GM18951 (cell line): ENCODE data around the gene TTC29.
"Not testable (repeated sequence)": the region's sequence is repeated elsewhere in the genome, so short reads cannot be mapped to it uniquely, and the experiment has no call there.

ENCODE experiments used
- POLR2A ChIP-seq: IDR thresholded peaks from 4 replicates; pipeline ENCODE4 v1.6.1; 2011; ENCODE audit warnings: mild to moderate bottlenecking; ENCODE audit not compliant: insufficient read length, insufficient read depth; ENCODE audit errors: extremely low read depth
- in situ Hi-C: fragments of 300-500 bp; cut with MboI; formaldehyde crosslinking; loops from one replicate; pipeline ENCODE4 v1.12.0; 2022; ENCODE audit warnings: low sequenced_read_pairs, mixed read lengths, inconsistent platforms; ENCODE audit not compliant: unreplicated experiment

The TTC29 gene

DNA sequence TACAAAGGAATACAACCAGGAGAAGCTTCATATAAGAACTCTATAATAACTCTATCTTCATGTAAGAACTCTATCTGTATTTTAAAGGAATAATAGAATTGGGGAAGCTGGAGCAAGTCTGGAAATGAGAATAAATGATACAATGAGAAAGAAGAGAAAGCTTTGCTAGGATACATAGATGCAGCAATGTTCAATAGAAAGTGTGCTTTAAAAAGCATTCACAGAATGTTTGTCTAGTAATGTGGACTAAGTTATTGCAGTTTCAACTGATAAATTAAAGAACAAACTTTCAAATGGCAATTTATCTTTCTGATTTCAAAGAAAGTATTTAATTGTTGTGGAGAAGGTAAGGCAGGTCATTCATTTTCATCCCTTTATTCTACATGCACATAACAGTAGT is 104.9 kb downstream of the TTC29 start:
- in situ Hi-C loops = no loop called here
- no peak for TF ChIP-seq POLR2A

DNA sequence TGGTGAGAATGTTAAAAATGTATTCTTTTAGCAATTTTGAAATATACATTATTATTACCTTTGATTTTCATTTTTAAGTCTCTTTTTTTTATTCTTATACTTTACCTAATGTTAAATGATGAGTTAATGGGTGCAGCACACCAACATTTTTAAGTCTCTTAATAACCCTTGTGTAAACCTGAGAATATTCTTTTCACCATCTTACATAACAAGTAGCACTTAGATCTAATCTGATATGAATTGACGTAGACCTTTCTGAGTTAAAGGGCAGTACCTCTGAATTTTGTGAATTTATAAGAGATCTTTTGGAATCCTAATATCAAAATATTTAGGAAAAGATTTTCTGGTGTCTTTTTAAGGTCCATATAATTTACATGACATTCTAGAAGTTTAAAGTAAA is 110.6 kb downstream of the TTC29 start:
- in situ Hi-C loops = no loop called here
- TF ChIP-seq POLR2A = no peak

DNA sequence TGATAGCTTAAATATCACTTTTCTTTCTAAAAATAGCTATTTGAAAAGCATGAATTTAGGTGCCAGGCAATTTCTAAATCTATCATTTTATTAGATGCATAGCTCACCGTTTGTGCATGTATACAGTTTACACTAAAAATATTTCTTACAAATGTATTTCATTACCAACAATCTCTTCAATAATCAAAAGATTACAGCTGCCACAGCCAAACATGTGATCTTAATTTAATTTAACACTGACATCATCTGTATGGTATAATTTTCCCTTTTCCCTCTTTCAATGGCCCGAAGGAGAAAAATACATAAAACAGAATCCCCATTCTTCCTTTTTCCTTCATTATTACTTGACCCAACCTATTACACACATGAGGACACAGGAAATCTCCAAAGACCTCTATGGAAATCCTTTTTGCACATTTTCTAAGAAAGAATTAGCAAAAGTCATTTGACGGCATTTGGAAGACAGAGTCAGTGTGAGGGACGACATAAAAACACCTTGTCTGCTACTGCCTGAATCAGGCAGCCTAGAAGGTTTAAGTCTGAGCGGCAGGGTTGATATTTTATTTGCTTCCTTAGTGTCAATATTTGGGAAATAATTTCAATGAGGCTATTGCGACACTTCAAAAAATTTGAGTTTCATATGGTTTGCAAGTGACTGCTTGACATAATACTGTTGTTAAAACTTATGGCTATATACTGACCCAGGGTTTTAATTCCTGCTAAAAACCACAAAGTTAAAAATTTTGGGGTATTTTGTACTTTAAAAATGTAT is 111.2 kb downstream of the TTC29 start:
- TF ChIP-seq POLR2A = no peak
- in situ Hi-C loops = no loop called here

DNA sequence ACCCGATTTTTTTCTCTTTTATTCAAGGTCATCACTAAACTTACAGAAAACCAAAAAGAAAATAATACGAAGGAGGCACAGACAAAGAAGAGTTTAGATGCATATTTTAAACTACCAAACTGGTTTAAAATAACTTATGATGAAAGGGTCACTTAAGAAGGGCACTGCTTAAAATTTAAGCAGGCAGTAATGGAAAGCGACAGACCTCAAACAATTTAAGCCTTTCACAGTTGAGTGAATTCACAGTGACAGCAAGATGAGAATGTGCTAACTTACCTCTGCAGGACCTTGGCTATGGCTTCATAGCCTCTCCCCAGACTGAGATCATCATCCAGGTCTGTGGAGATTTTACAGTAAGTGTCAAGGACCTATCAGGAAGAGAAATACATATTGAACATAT is 112.1 kb downstream of the TTC29 start:
- in situ Hi-C loops = no loop called here
- TF ChIP-seq POLR2A = no peak

DNA sequence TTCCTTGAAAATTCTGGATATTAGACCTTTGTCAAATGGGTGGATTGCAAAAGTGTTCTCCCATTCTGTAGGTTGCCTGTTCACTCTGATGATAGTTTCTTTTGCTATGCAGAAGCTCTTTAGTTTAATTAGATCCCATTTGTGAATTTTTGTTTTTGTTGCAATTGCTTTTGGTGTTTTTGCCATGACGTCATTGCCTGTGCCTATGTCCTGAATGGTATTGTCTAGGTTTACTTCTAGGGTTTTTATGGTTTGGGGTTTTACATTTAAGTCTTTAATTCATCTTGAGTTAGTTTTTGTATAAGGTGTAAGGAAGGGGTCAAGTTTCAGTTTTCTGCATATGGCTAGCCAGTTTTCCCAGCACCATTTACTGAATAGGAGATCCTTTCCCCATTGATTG is 122.7 kb downstream of the TTC29 start:
- in situ Hi-C loops = not testable (repeated sequence)

DNA sequence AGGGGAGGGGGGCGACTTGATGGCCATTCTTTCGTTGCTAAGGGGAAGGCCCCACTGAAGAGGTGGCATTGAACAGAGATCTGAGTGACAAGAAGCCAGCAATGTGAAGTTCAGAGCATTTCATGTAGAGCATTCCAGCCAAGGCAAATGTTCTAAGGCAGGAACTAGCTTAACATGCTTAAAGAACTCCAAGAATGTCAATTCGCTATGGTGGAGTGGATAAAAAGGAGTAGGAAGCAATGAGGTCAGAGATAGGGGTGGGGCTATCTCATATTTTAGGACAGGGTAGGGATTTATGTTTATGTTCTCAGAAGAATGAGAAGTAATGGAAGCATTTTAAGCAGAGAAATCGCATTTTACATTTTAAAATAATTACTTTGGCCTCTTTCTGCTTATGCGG is 130.9 kb downstream of the TTC29 start:
- in situ Hi-C loops = no loop called here
- TF ChIP-seq POLR2A = no peak

DNA sequence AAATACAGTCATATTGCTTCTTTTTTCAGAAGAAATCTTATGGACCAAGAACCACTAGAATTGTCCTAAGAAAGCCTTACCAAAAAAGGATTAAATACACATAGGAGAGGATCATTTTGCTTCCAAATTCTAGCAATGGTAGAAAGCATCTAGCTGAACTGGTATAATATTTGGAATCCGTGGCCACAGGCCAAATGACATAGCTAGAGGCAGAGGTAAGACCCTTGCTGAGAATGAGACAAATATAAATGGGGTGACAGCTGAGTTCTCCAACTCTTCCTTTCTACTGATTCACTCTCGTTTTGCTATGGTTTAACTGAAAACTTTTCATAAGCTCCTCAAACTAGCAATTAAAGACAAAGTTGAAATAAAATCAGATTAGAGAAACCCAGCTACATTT is 150.0 kb downstream of the TTC29 start:
- in situ Hi-C loops = no loop called here
- no peak for TF ChIP-seq POLR2A

DNA sequence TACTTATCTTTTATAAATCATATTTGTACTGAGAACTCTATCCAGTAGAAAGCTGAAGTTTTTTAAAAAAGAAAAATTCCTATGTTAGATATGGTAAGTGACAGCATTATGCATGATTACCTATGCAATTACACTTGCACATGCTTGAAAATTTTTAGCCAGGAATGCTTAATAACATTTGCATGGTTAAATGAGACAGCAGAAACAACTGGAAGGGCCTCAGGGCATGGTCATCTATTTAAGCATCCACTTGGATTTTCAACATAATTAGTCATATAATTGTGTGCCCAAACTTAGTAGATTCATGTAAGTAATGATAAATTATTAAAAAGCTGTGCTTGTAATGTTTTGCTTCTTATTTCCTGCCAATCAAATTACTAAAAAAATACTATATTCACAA is 151.9 kb downstream of the TTC29 start:
- in situ Hi-C loops = no loop called here
- no peak for TF ChIP-seq POLR2A

DNA sequence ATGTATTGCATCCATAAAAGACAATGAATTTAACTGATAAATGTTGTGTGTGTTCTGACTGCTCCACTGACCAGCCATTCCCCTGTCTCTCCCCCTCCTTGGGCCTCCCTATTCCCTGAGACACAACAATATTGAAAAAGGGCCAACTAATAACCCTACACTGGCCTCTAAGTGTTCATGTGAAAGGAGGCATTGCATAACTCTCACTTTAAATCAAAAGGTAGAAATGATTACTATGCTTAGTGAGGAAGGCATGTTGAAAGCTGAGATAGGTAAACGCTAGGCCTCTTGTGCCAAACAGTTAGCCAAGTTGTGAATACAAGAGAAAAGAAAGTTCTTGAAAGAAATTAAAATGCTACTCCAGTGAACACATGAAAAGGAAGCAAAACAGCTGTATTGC is 154.2 kb downstream of the TTC29 start:
- TF ChIP-seq POLR2A = no peak
- in situ Hi-C loops = no loop called here

DNA sequence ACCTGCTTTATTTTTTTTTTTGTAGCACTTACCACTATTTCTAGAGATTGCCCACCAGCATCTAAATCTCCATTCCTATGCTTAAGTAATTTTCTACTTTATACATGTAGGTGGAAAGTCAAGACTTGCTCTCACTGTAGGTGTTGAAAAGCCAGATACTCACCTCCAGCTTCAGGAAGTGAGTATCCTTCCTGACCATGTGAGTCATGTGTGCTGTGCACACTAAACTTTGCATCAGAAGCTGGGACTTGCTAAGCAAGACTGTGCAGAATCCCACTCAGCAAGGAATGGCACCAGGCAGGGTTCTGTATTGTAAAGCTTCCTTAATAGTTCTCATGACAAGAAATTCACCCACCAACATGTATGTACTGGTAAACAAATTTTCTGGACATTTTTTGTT is 155.1 kb downstream of the TTC29 start:
- in situ Hi-C loops = no loop called here
- TF ChIP-seq POLR2A = no peak

DNA sequence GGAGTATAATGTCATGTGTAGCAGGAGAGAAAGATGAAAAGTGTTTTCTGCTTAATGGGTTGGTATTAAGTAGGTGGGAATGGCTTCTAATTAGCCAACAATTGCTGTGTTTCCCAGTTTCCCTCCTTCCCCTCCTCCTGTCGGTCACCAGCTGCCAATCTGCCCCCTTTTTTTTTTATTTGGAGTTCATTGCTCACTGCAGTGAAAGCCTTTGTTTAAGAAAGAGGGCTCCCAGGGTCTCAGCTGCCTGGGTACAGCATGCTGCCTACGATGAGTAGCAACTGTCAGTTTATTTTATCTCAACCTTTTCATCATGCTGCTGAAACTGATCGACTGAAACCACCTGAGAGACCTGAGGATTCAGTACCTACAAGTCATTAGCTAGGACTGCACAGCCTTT is 157.9 kb downstream of the TTC29 start:
- in situ Hi-C loops = no loop called here
- TF ChIP-seq POLR2A = no peak

DNA sequence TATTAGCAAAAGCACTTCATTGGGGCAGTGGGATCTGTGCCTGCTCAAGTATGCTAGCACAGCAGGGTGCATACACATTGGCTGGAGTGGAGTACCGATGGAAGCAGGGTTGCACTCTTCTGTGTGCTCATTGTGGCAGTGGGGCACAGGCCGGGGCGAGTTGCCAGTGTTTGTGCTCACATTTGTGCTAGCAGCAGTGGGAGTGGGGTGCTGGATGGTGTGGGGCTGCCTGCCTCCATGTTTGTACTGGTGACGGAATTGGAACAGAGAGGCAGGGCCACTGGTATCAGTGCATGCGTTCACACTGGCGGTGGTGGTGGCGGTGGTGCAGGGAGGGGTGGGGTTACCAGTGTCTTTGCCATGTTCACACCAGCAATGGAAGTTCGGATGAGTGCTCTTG is 169.0 kb downstream of the TTC29 start:
- TF ChIP-seq POLR2A = no peak
- in situ Hi-C loops = no loop called here

DNA sequence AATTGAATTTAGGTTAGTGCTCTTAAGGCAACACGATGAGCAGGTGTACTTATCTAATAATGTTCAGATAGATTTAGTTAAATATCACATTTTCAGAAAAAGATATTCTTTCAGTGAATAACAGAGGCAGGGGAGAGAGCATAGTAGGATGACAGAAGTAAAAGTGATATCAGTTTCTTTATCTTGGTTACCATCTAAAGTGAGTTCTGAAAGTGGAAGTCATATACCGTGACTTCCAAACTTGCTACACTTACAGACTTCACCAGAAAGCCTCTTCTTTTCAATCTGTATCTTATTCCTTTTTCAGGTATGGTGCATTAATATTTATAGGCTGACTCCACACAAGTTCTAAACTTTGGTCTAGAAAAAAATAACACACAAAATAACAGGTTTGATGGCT is 182.1 kb downstream of the TTC29 start:
- in situ Hi-C loops = no loop called here
- TF ChIP-seq POLR2A = no peak

DNA sequence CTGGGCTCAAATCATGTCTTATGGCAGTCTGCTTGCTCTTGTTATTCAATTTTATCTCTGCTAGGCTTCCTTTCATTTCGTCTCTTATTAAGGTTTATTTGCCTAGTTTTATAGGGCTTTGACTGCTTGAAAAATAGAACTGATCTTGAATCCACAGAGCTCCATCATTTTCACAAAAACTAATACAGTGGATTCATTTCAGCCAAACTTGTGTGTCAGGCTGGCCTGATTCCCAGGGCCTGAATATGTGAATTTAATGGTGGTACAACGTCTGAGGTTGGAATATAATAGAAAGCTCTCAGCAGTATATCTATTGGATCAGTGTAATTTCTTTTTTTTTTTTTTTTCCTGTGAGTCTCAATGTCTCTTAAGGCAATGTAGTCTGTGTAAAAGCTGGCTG is 183.6 kb downstream of the TTC29 start:
- in situ Hi-C loops = no loop called here
- TF ChIP-seq POLR2A = no peak

DNA sequence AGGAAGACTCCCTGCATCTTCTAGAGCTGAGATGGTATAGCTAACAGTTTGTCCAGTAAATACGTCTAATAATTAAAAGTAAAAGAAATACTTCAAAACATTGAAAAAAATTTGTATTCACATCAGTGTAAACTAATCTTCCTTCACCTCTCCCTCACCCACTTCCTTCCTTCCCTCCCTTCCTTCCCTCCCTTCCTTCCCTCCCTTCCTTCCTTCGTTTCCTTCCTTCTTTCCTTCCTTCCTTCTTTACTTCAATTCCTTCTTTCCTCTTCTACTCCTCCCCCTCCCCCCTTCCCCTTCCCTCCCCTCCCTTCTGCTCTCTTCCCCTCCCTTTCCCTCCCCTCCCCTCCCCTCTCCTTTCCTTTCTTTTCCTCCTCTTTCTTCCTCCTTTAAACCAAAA is 203.2 kb downstream of the TTC29 start:
- in situ Hi-C loops = no loop called here
- TF ChIP-seq POLR2A = no peak
